ENCODE results near the gene SHOC2. TPM values are rescaled to one million over a fixed set of nuclear protein-coding genes. Genes with fewer than 3 reads are reported as not detected.
"Not testable (repeated sequence)": the region's sequence is repeated elsewhere in the genome, so short reads cannot be mapped to it uniquely, and the experiment has no call there.

SHOC2 gene
- total and polyA plus RNA-seq, 2 donors (not counting 1 experiment from before 2014, with no cell fraction given) = 45.3 to 83.6 TPM

GRCh38 chr10:110914431-110914830 is 5.0 kb upstream of the SHOC2 start:
- peaks cover 2% of the 10 kb centered on the region for H3K4me1 ChIP-seq (ENCODE audit: control insufficient read depth, extremely low read depth, insufficient read depth, low read length)
- peak; percentile 46 to 54 for DNase-seq (ENCODE audit: low read depth in 2 of 2)
- H3K4me3 ChIP-seq (replicated peaks in 1 of 4; ENCODE audit: control extremely low read depth in 1 of 4, insufficient read depth in 1 of 4, low read depth in 3 of 4, low read length in 4 of 4) = no peak overlapping the region
- H2AFZ ChIP-seq (ENCODE audit: low read length) = no peak overlapping the region
- H3K79me2 ChIP-seq (ENCODE audit: control insufficient read depth, insufficient read depth, low read length) = no peaks in the 10 kb centered on the region
- no peak overlapping the region for H3K4me2 ChIP-seq (ENCODE audit: extremely low read depth, insufficient read depth, low read length)
- H3K9ac ChIP-seq (ENCODE audit: insufficient read depth, low read length) = no peak overlapping the region
- H4K20me1 ChIP-seq (ENCODE audit: control insufficient read depth, extremely low read depth, insufficient read depth, low read length) = no peaks in the 10 kb centered on the region
- no peak overlapping the region for H3K27ac ChIP-seq (ENCODE audit: insufficient read depth, low read length)
- no peaks in the 10 kb centered on the region for H3K36me3 ChIP-seq (ENCODE audit: control insufficient read depth, insufficient read depth, low read length)
- no peaks in the 10 kb centered on the region for H3K9me3 ChIP-seq (ENCODE audit: control insufficient read depth, insufficient read depth, low read depth, low read length)
- TF ChIP-seq CTCF (conservative IDR thresholded peaks at IDR 0.05 in 1 of 2, IDR thresholded peaks at IDR 0.05 in 1 of 2; ENCODE audit: low read depth in 1 of 2, low read length in 2 of 2) = no peak
- TF ChIP-seq EZH2 (IDR thresholded peaks at IDR 0.05; ENCODE audit: low read length, missing control alignments) = no peak
- H3K27me3 ChIP-seq (ENCODE audit: control insufficient read depth, insufficient read depth, low read length) = no peaks in the 10 kb centered on the region

- peaks cover 2% of the 10 kb centered on the region for H3K4me1 ChIP-seq (ENCODE audit: control insufficient read depth, extremely low read depth, insufficient read depth, low read length)
Measured at GRCh38 chr10:110915035-110915434, 4.4 kb upstream of the SHOC2 start.

GRCh38 chr10:110915600-110915999 is 3.8 kb upstream of the SHOC2 start:
- H3K79me2 ChIP-seq (ENCODE audit: control insufficient read depth, insufficient read depth, low read length); H3K9me3 ChIP-seq (ENCODE audit: control insufficient read depth, insufficient read depth, low read depth, low read length); H3K27ac ChIP-seq (ENCODE audit: insufficient read depth, low read length); H4K20me1 ChIP-seq (ENCODE audit: control insufficient read depth, extremely low read depth, insufficient read depth, low read length); DNase-seq (ENCODE audit: low read depth in 2 of 2); H3K9ac ChIP-seq (ENCODE audit: insufficient read depth, low read length); H3K4me2 ChIP-seq (ENCODE audit: extremely low read depth, insufficient read depth, low read length); H3K27me3 ChIP-seq (ENCODE audit: control insufficient read depth, insufficient read depth, low read length); H3K36me3 ChIP-seq (ENCODE audit: control insufficient read depth, insufficient read depth, low read length); H3K4me3 ChIP-seq (replicated peaks in 1 of 4; ENCODE audit: control extremely low read depth in 1 of 4, insufficient read depth in 1 of 4, low read depth in 3 of 4, low read length in 4 of 4); H2AFZ ChIP-seq (ENCODE audit: low read length); H3K4me1 ChIP-seq (ENCODE audit: control insufficient read depth, extremely low read depth, insufficient read depth, low read length): not testable (repeated sequence)

More at GRCh38 chr10:110915035-110915434, 4.4 kb upstream of the SHOC2 start:
- Histone ChIP-seq H3K9me3 (ENCODE audit: control insufficient read depth, insufficient read depth, low read depth, low read length) (no peaks in the 10 kb centered on the region), H3K4me2 (ENCODE audit: extremely low read depth, insufficient read depth, low read length) (no peak overlapping the region), H2AFZ (ENCODE audit: low read length) (no peak overlapping the region), H3K27ac (ENCODE audit: insufficient read depth, low read length) (no peak overlapping the region), H4K20me1 (ENCODE audit: control insufficient read depth, extremely low read depth, insufficient read depth, low read length) (no peaks in the 10 kb centered on the region), H3K79me2 (ENCODE audit: control insufficient read depth, insufficient read depth, low read length) (peaks cover 2% of the 10 kb centered on the region), H3K9ac (ENCODE audit: insufficient read depth, low read length) (no peak overlapping the region), H3K27me3 (ENCODE audit: control insufficient read depth, insufficient read depth, low read length) (no peaks in the 10 kb centered on the region), H3K4me3 (replicated peaks in 1 of 4; ENCODE audit: control extremely low read depth in 1 of 4, insufficient read depth in 1 of 4, low read depth in 3 of 4, low read length in 4 of 4) (no peak overlapping the region), H3K36me3 (ENCODE audit: control insufficient read depth, insufficient read depth, low read length) (no peaks in the 10 kb centered on the region)
- TF ChIP-seq EZH2 (IDR thresholded peaks at IDR 0.05; ENCODE audit: low read length, missing control alignments) (no peak), CTCF (conservative IDR thresholded peaks at IDR 0.05 in 1 of 2, IDR thresholded peaks at IDR 0.05 in 1 of 2; ENCODE audit: low read depth in 1 of 2, low read length in 2 of 2) (no peak)
- DNase-seq (ENCODE audit: low read depth in 2 of 2) = no peak
